ENCODE measurements around the gene CEP295NL.
"Not testable (repeated sequence)": the region's sequence is repeated elsewhere in the genome, so short reads cannot be mapped to it uniquely, and the experiment has no call there.

Gene CEP295NL

GRCh38 chr17:78912082-78912481 is 9.1 kb upstream of the CEP295NL start:
- H3K36me3 ChIP-seq: peaks cover 20% of the 10 kb centered on the region
- H3K9me3 ChIP-seq (ENCODE audit: severe bottlenecking): no peaks in the 10 kb centered on the region
- no peak overlapping the region for H3K4me3 ChIP-seq (ENCODE audit: low read depth, low read length)
- no peak overlapping the region for H3K27ac ChIP-seq
- DNase-seq: no peak
- no peak for TF ChIP-seq CTCF (IDR thresholded peaks at IDR 0.05; ENCODE audit: low read depth, low read length)
- H3K27me3 ChIP-seq (ENCODE audit: insufficient read depth, low read depth, severe bottlenecking): no peaks in the 10 kb centered on the region

GRCh38 chr17:78911543-78911942 is 8.5 kb upstream of the CEP295NL start:
- H3K27ac ChIP-seq; H3K9me3 ChIP-seq (ENCODE audit: severe bottlenecking); H3K27me3 ChIP-seq (ENCODE audit: insufficient read depth, low read depth, severe bottlenecking); H3K4me3 ChIP-seq (ENCODE audit: low read depth, low read length); DNase-seq: not testable (repeated sequence)
- H3K36me3 ChIP-seq: peaks cover 16% of the 10 kb centered on the region

GRCh38 chr17:78910497-78911284 is 7.7 kb upstream of the CEP295NL start:
- DNase-seq: no peak
- H3K27ac ChIP-seq: no peak overlapping the region
- TF ChIP-seq CTCF (IDR thresholded peaks at IDR 0.05; ENCODE audit: low read depth, low read length): no peak
- peaks cover 19% of the 10 kb centered on the region for H3K36me3 ChIP-seq
- H3K4me3 ChIP-seq (ENCODE audit: low read depth, low read length): no peak overlapping the region
- no peaks in the 10 kb centered on the region for H3K27me3 ChIP-seq (ENCODE audit: insufficient read depth, low read depth, severe bottlenecking)
- no peaks in the 10 kb centered on the region for H3K9me3 ChIP-seq (ENCODE audit: severe bottlenecking)

- H3K27me3 ChIP-seq (ENCODE audit: insufficient read depth, low read depth, severe bottlenecking): no peaks in the 10 kb centered on the region
- no peak overlapping the region for H3K27ac ChIP-seq
- H3K36me3 ChIP-seq: peaks cover 20% of the 10 kb centered on the region
- no peak overlapping the region for H3K4me3 ChIP-seq (ENCODE audit: low read depth, low read length)
- DNase-seq: no peak
- no peaks in the 10 kb centered on the region for H3K9me3 ChIP-seq (ENCODE audit: severe bottlenecking)
- TF ChIP-seq CTCF (IDR thresholded peaks at IDR 0.05; ENCODE audit: low read depth, low read length): no peak
These were observed 5.4 kb upstream of the CEP295NL start for GRCh38 chr17:78908426-78908825.

DNA sequence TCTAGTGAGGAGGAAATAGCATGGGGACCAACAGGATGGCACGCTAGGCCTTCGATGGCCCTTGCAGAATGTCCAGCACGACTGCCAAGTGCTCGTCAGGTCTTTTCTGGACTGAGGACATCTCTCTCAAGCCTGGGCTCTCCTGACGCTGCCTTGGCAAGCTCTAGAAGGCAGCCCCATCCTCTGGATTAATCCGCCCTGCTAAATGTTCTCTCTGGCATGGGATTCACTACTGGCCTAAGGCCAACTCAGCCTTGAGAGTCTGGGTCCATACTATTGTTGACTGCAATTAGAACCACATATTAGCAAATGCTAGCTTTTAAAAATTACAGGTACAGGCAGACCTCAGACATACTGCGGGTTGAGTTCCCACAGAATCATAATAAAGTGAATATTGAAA is 2.5 kb upstream of the CEP295NL start:
- DNase-seq: no peak
- Histone ChIP-seq H3K27ac (no peak overlapping the region), H3K9me3 (ENCODE audit: severe bottlenecking) (no peaks in the 10 kb centered on the region), H3K27me3 (ENCODE audit: insufficient read depth, low read depth, severe bottlenecking) (no peaks in the 10 kb centered on the region), H3K36me3 (peaks cover 29% of the 10 kb centered on the region), H3K4me3 (ENCODE audit: low read depth, low read length) (no peak overlapping the region)
- no peak for TF ChIP-seq CTCF (IDR thresholded peaks at IDR 0.05; ENCODE audit: low read depth, low read length)

DNA sequence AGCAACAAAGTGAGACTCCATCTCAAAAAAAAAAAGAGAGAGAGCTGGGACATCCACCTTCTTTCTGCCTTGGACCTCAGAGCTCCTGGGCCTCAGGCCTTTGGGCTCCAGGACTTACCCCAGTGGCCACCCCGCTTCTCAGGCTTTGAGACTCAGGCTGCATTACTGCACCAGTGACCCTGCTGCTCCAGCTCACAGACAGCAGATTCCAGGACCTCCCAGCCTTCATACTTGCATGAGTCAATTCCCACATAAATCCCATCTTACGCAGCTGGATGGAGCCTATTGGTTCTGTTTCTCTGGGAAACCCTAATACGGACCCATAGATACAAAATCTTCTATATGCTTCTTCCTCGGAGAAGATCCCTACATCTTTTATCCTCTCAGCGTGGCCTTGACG is 2.1 kb upstream of the CEP295NL start:
- H3K27me3 ChIP-seq (ENCODE audit: insufficient read depth, low read depth, severe bottlenecking): no peaks in the 10 kb centered on the region
- no peak for DNase-seq
- H3K4me3 ChIP-seq (ENCODE audit: low read depth, low read length): no peak overlapping the region
- H3K9me3 ChIP-seq (ENCODE audit: severe bottlenecking): no peaks in the 10 kb centered on the region
- no peak overlapping the region for H3K27ac ChIP-seq
- H3K36me3 ChIP-seq: peaks cover 30% of the 10 kb centered on the region
- TF ChIP-seq CTCF (IDR thresholded peaks at IDR 0.05; ENCODE audit: low read depth, low read length): no peak
